Mesodermal cell (in vitro differentiated cells): ENCODE measurements around the gene WDR37.
"Not testable (repeated sequence)": the region's sequence is repeated elsewhere in the genome, so short reads cannot be mapped to it uniquely, and the experiment has no call there.

Experiments
- H3K27ac ChIP-seq: 2 replicates; pipeline ENCODE4 v1.7.0; 2013; ENCODE audit warnings: mild to moderate bottlenecking, low read depth, low read length, moderate library complexity; ENCODE audit not compliant: severe bottlenecking
- H3K36me3 ChIP-seq: 2 replicates; pipeline ENCODE4 v1.7.1; 2013; ENCODE audit warnings: mild to moderate bottlenecking, low read length, moderate library complexity; ENCODE audit not compliant: control insufficient read depth, insufficient read depth
- H3K4me1 ChIP-seq: one replicate; pipeline ENCODE4 v1.7.1; 2013; ENCODE audit warnings: mild to moderate bottlenecking, low read length; ENCODE audit not compliant: insufficient read depth, control insufficient read depth, poor library complexity, severe bottlenecking
- H3K4me3 ChIP-seq: 2 replicates; pipeline ENCODE4 v1.7.0; 2013; ENCODE audit warnings: low read length, control low read depth, mild to moderate bottlenecking; ENCODE audit not compliant: insufficient read depth, poor library complexity, severe bottlenecking; ENCODE audit errors: extremely low read depth
- H3K9me3 ChIP-seq: 2 replicates; pipeline ENCODE4 v1.7.1; 2013; ENCODE audit warnings: mild to moderate bottlenecking, low read length, moderate library complexity; ENCODE audit not compliant: control insufficient read depth
- WGBS, 2 experiments: methylation state at CpG; one replicate each; pipeline ENCODE4 v1.1.5; 2013; ENCODE audit warnings: missing lambda C conversion rate in 2 of 2; ENCODE audit not compliant: insufficient coverage in 2 of 2; 5-methylcytosine and 5-hydroxymethylcytosine counted together

Gene WDR37

DNA sequence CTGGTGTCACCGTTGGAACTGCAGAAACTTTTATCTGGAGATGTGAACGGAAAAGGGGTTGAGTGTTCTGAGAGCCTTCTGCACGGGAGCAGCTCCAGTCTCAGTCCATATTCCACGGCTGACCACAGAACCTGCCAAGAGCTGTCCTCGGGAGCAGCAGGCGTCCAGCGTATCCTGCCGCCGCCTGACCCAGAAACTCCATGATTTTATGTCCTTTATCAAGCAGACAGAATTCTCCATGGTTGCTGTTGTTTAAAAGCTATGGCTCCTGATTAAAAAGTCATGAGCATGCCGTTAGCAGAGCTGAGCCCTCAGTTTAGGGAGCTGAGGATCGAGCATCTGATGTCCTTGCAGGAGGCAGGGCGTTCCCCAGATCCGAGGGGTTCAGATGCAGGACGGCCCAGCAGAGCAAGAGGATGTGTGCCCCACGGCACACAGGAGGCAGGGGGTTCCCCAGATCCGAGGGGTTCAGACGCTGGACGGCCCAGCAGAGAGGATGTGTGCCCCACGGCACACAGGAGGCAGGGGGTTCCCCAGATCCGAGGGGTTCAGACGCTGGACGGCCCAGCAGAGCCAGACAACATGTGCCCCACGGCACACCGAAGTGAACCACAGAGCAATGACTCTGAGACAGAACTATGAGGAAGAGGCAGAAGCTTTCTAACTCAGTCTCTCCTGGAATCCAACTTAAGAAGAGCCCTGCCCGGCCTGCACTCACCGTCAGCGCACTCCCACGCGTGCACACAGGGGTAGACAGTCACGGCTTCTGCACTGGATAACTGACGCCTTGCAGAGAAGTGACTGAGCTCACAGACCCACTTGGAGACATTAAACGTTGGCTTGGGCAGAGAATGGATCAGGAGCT is 96.4 kb downstream of the WDR37 start:
- Histone ChIP-seq H3K4me3 (no peak overlapping the region), H3K27ac (no peak overlapping the region), H3K36me3 (no peaks in the 10 kb centered on the region), H3K4me1 (no peaks in the 10 kb centered on the region), H3K9me3 (no peaks in the 10 kb centered on the region)
- WGBS, 2 experiments: 93 to 95% methylated on average over 29 to 32 of the region's 32 CpGs

DNA sequence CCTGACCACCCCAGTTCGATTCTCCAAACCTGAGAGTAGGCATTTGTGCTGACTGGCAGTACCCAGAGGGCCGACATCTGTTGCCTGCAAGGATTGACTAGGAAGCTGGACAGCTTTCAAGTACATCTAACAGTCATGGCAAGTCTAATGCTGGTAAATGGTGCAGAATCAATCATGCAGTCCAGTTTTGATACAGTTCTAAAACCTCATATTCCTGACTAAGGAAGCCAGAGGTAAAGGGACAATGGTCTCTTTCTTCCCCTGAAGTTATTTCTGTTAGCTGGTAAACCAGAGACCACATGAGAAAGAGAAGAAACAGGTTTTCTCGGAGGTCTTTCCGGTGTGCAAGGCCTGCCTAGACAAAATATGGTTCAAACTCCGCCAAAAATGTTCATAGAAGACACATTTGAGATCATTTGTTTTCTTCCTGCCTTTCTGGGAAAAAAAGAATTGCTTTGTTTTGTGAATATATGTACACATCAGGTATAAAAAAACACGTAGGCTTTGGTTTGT is 97.1 kb downstream of the WDR37 start:
- Histone ChIP-seq H3K4me1 (no peaks in the 10 kb centered on the region), H3K36me3 (no peaks in the 10 kb centered on the region), H3K27ac (no peak overlapping the region), H3K9me3 (no peaks in the 10 kb centered on the region), H3K4me3 (no peak overlapping the region)
- WGBS, 2 experiments: 89 to 98% methylated on average over 4 to 6 of the region's 6 CpGs

- WGBS, 2 experiments: 73 to 77% methylated on average over 16 to 19 of the region's 20 CpGs
Measured at GRCh38 chr10:1153805-1154351, 97.7 kb downstream of the WDR37 start.

DNA sequence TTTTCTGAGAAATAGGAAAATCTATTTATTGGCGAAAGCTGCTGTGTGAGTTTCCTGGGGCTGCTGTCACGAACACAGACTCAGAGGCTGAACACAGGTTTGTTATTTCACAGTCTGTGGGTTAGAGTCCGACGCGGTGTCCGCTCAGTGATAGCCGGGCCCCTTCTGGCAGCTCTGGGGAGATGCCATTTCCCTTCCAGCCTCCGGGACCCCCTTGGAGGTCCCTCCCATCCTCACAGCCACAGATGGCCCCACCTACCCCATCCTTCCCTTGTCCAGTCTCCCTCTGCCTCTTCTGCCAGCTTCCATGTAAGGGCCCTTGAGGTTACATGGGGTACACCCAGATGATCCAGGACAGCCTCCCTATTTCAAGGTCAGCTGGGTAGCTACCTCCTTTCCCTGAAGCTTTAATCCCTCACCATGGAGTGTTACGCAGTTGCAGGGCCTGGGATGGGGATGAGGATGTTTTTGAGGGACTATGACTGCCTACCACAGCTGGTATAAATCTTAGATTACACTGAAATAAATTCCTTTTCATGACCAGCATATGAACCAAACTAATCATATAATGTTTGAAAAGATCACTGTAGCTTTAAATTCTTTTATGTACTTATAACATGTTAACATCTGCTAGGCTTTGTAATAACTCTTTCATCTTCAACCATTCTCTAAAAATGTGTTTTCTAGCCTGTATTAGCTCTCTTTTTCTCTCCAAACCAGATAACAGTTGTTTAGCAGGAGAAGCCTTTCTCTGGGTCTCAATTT is 98.5 kb downstream of the WDR37 start:
- WGBS, 2 experiments: 84 to 91% methylated on average over 5 to 8 of the region's 9 CpGs
- Histone ChIP-seq H3K4me3 (no peak overlapping the region), H3K36me3 (no peaks in the 10 kb centered on the region), H3K27ac (no peak overlapping the region), H3K4me1 (no peaks in the 10 kb centered on the region), H3K9me3 (no peaks in the 10 kb centered on the region)

More at GRCh38 chr10:1153805-1154351, 97.7 kb downstream of the WDR37 start:
- no peaks in the 10 kb centered on the region for H3K36me3 ChIP-seq
- H3K9me3 ChIP-seq: no peaks in the 10 kb centered on the region
- H3K4me1 ChIP-seq: no peaks in the 10 kb centered on the region
- H3K4me3 ChIP-seq: no peak overlapping the region
- no peak overlapping the region for H3K27ac ChIP-seq

GRCh38 chr10:1155791-1156615 is 99.8 kb downstream of the WDR37 start:
- Histone ChIP-seq H3K36me3 (no peaks in the 10 kb centered on the region), H3K9me3 (no peaks in the 10 kb centered on the region)
- 84 to 90% methylated on average over 18 to 20 of the region's 20 CpGs for WGBS, 2 experiments

DNA sequence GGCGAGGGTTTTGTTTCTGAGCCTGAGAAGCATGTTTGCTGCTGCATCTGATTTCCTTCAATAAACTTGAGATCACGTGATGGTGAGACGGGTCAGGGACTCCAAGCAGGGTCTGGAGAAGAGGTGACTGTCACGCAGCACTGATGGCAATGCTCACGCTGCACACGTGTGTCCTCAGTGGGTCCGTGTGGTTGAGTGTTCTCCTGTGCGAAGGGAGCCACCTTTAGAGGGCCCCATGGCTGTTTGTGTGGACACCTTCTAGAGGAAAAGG is 100.4 kb downstream of the WDR37 start:
- Histone ChIP-seq H3K4me3 (no peak overlapping the region), H3K9me3 (no peaks in the 10 kb centered on the region), H3K4me1 (no peaks in the 10 kb centered on the region), H3K27ac (no peak overlapping the region), H3K36me3 (no peaks in the 10 kb centered on the region)
- 96% methylated on average over 5 to 6 of the region's 8 CpGs for WGBS, 2 experiments

More at GRCh38 chr10:1155791-1156615, 99.8 kb downstream of the WDR37 start:
- Histone ChIP-seq H3K4me1 (no peaks in the 10 kb centered on the region), H3K27ac (no peak overlapping the region), H3K4me3 (no peak overlapping the region)

DNA sequence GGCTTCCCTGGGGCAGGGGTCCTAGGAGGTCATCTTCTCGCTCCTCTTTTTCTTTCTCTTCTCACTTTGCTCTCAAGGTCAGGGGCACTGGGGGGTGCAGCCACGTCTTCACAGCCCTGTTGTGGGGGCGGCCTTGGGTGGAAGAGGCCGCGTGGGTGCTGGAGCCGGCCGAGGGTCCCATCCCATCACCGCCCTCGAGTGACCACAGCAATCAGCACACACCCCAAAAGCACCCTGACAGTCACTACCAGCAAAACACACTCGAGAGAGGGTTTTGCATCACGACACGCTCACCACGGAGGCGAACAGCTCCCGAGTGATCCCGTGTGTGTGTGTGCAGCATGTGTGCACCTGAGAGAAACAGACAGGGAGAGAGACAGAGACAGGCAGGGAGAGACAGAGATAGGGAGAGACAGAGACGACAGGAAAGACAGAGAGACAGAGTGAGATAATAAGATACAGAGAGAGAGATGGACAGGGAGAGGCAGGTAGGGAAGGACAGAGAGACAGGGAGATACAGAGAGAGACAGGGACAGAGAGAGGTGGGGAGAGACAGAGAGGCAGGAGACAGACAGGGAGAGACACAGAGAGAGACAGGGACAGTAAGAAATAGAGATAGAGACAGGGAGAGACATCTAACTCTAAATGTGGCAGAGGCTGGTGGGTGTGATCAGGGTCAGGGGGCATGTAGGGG is 100.9 kb downstream of the WDR37 start:
- H3K36me3 ChIP-seq: no peaks in the 10 kb centered on the region
- WGBS, 2 experiments: 90 to 92% methylated on average over 9 to 10 of the region's 17 CpGs
- H3K9me3 ChIP-seq: no peaks in the 10 kb centered on the region
- no peaks in the 10 kb centered on the region for H3K4me1 ChIP-seq
- no peak overlapping the region for H3K4me3 ChIP-seq
- H3K27ac ChIP-seq: no peak overlapping the region

DNA sequence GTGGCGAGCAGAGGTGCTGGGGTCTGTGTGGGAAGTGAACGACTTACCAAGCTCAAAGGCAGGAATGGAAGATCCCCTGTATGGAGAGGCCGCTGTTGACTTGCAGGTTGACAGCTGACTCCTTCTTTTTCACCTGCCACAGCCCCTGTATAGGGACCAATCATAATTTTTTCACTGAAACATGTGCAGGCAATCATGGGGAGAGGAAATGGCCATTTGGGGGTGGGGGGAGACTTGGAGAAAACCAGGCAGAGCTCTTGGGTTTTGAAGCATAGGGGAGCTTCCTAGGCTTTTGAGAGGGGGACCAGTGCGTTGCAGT is 101.4 kb downstream of the WDR37 start:
- Histone ChIP-seq H3K27ac (no peak overlapping the region), H3K9me3 (no peaks in the 10 kb centered on the region), H3K4me1 (no peaks in the 10 kb centered on the region), H3K36me3 (no peaks in the 10 kb centered on the region), H3K4me3 (no peak overlapping the region)
- WGBS, 2 experiments: 88 to 93% methylated on average over 3 to 4 of the region's 4 CpGs

GRCh38 chr10:1158066-1158465 is 101.9 kb downstream of the WDR37 start:
- H3K9me3 ChIP-seq: no peaks in the 10 kb centered on the region
- WGBS, 2 experiments: 94 to 96% methylated on average over 10 to 12 of the region's 12 CpGs
- no peaks in the 10 kb centered on the region for H3K36me3 ChIP-seq
- H3K27ac ChIP-seq: no peak overlapping the region
- H3K4me1 ChIP-seq: no peaks in the 10 kb centered on the region
- no peak overlapping the region for H3K4me3 ChIP-seq

DNA sequence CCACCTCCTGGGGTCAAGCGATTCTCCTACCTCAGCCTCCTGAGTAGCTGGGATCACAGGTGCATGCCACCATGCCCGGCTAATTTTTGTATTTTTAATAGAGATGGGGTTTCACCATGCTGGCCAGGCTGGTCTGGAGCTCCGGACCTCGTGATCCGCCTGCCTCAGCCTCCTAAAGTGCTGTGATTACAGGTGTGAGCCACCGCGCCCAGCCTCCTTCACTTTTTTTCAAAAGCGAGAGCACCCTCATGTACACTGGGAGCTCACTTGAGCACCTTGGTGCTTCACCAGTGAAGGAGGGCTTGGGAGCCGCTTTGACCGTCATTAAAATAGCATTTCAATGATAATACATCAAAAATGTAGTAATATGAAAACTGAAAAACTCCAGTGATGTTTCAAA is 102.4 kb downstream of the WDR37 start:
- H3K9me3 ChIP-seq, H3K36me3 ChIP-seq, H3K4me3 ChIP-seq, H3K4me1 ChIP-seq, H3K27ac ChIP-seq: not testable (repeated sequence)
- WGBS, 2 experiments: 80 to 98% methylated on average over 5 to 6 of the region's 10 CpGs
